GM12878 (cell line): ENCODE data around the gene DKK3. TPM values are rescaled to one million over a fixed set of nuclear protein-coding genes. Genes with fewer than 3 reads are reported as not detected.

ENCODE experiments used
- ATAC-seq: fragments of 200-7000 bp; cut with Tn5 transposase; 3 replicates; pipeline ENCODE4 v1.9.1; 2020; ENCODE audit warnings: mild to moderate bottlenecking, moderate library complexity
- BruUV-seq: library from RNA; stranded (reverse); fragments of 400-500 nt; replicated peaks from 2 replicates; lab custom pipeline; 2021; lab: Mats Ljungman, UMichigan
- CTCF ChIA-PET: fragments of 300-600 bp; sonication (Branson Sonifier 250); formaldehyde crosslinking; extraction: SDS; loops from one replicate; lab custom pipeline; 2021; ENCODE audit warnings: inconsistent platforms; lab: Yijun Ruan, JAX
- POLR2A ChIA-PET: fragments of 350-600 bp; formaldehyde crosslinking; extraction: SDS; loops from one replicate; lab custom pipeline; 2021; ENCODE audit warnings: inconsistent platforms; lab: Charles Lee
- RAD21 ChIA-PET: fragments of 300-600 bp; sonication (Branson Sonifier 250); formaldehyde crosslinking; loops from one replicate; lab custom pipeline; 2023; ENCODE audit warnings: antibody characterized with exemption; ENCODE audit not compliant: unreplicated experiment; lab: Charles Lee
- SMC1A ChIA-PET: fragments of 300-600 bp; sonication (Branson Sonifier 250); formaldehyde crosslinking; loops from one replicate; lab custom pipeline; 2023; ENCODE audit not compliant: unreplicated experiment, uncharacterized antibody; lab: Charles Lee
- DNase-seq: peaks from one replicate; pipeline ENCODE4 v3.0.0-alpha.2; 2011; ENCODE audit warnings: low read depth, low spot score
- FAIRE-seq: peaks from 3 replicates; lab custom pipeline; 2011; peaks lifted over from hg19 to GRCh38; lab: Jason Lieb, UNC
- H2AFZ ChIP-seq: 2 replicates; pipeline ENCODE4 v1.6.0; 2011; ENCODE audit warnings: low read depth, low read length, control low read depth; ENCODE audit not compliant: control insufficient read depth
- H3K27ac ChIP-seq: 2 replicates; pipeline ENCODE4 v1.5.1; 2011; ENCODE audit warnings: control low read depth; ENCODE audit not compliant: control insufficient read depth, insufficient read depth
- H3K27me3 ChIP-seq, 2 experiments: replicated peaks in 1 of 2; 2 replicates each; pipeline versions ENCODE4 v1.6.0 to v1.6.1; 2011; ENCODE audit warnings: low read length in 1 of 2; ENCODE audit not compliant: control insufficient read depth in 2 of 2, insufficient read depth in 2 of 2
- H3K36me3 ChIP-seq, 2 experiments: 2 replicates each; pipeline ENCODE4 v1.5.1; 2011; ENCODE audit warnings: low read length in 1 of 2; ENCODE audit not compliant: control insufficient read depth in 2 of 2, insufficient read depth in 2 of 2
- H3K4me1 ChIP-seq: 2 replicates; pipeline ENCODE4 v1.6.1; 2011; ENCODE audit warnings: mild to moderate bottlenecking, low read length, moderate library complexity, mixed read lengths; ENCODE audit not compliant: control insufficient read depth, insufficient read depth
- H3K4me2 ChIP-seq: 2 replicates; pipeline ENCODE4 v1.6.0; 2011; ENCODE audit warnings: control low read depth; ENCODE audit not compliant: control insufficient read depth, insufficient read depth
- H3K4me3 ChIP-seq: fragments of 200-600 bp; sonication (generic); 2 replicates; pipeline ENCODE4 v1.5.1; 2016
- H3K79me2 ChIP-seq: 2 replicates; pipeline ENCODE4 v1.6.0; 2011; ENCODE audit warnings: low read length; ENCODE audit not compliant: control insufficient read depth, insufficient read depth
- H3K9ac ChIP-seq: 2 replicates; pipeline ENCODE4 v1.8.0; 2011; ENCODE audit warnings: low read length, control low read depth, mixed read lengths; ENCODE audit not compliant: control insufficient read depth, insufficient read depth
- H3K9me3 ChIP-seq: replicated peaks from 3 replicates; pipeline ENCODE4 v1.5.1; 2011; ENCODE audit warnings: mild to moderate bottlenecking, low read length; ENCODE audit not compliant: control insufficient read depth, insufficient read depth
- H4K20me1 ChIP-seq: 2 replicates; pipeline ENCODE4 v1.6.0; 2011; ENCODE audit not compliant: control insufficient read depth, insufficient read depth
- BCL11A ChIP-seq: IDR thresholded peaks from 2 replicates; pipeline ENCODE4 v1.6.1; 2011; ENCODE audit warnings: low read depth, low read length
- BCL3 ChIP-seq: IDR thresholded peaks from 2 replicates; pipeline ENCODE4 v1.6.1; 2011; ENCODE audit warnings: borderline replicate concordance, low read depth, mild to moderate bottlenecking, moderate library complexity, low read length; ENCODE audit not compliant: insufficient read depth, poor library complexity, severe bottlenecking
- BCLAF1 ChIP-seq: fragments of 450-650 bp; IDR thresholded peaks from 2 replicates; pipeline ENCODE4 v1.6.1; 2017; ENCODE audit warnings: antibody characterized with exemption, mild to moderate bottlenecking, moderate library complexity
- CHD2 ChIP-seq: IDR thresholded peaks from 2 replicates; pipeline ENCODE4 v1.6.1; 2011; ENCODE audit warnings: low read depth, low read length, improper control_type of control experiment, borderline replicate concordance
- CREB1 ChIP-seq: IDR thresholded peaks from 2 replicates; pipeline ENCODE4 v1.6.1; 2012; ENCODE audit warnings: low read depth, mild to moderate bottlenecking, inconsistent platforms
- DPF2 ChIP-seq: fragments of 450-650 bp; IDR thresholded peaks from 2 replicates; pipeline ENCODE4 v1.6.1; 2017; ENCODE audit warnings: mild to moderate bottlenecking
- E4F1 ChIP-seq: fragments of 450-650 bp; IDR thresholded peaks from 2 replicates; pipeline ENCODE4 v1.6.1; 2018; ENCODE audit warnings: borderline replicate concordance, mild to moderate bottlenecking; ENCODE audit not compliant: partially characterized antibody
- GATAD2B ChIP-seq: fragments of 450-650 bp; conservative IDR thresholded peaks from 2 replicates; pipeline ENCODE4 v1.6.1; 2017; ENCODE audit warnings: low read depth, mild to moderate bottlenecking, moderate library complexity
- LARP7 ChIP-seq: fragments of 450-650 bp; IDR thresholded peaks from 2 replicates; pipeline ENCODE4 v1.6.1; 2017; ENCODE audit warnings: mild to moderate bottlenecking
- POLR2AphosphoS2 ChIP-seq: IDR thresholded peaks from 2 replicates; pipeline ENCODE4 v1.6.1; 2011; ENCODE audit warnings: low read depth, mild to moderate bottlenecking, low read length, improper control_type of control experiment, moderate library complexity
- SIN3A ChIP-seq: IDR thresholded peaks from 2 replicates; pipeline ENCODE4 v1.6.1; 2012; ENCODE audit warnings: low read depth, low read length, improper control_type of control experiment
- SREBF2 ChIP-seq: IDR thresholded peaks from 2 replicates; pipeline ENCODE4 v1.6.1; 2012; ENCODE audit warnings: mild to moderate bottlenecking, low read length
- TCF12 ChIP-seq: IDR thresholded peaks from 2 replicates; pipeline ENCODE4 v1.6.1; 2011; ENCODE audit warnings: low read depth, mild to moderate bottlenecking, low read length
- TCF3 ChIP-seq: IDR thresholded peaks from 2 replicates; pipeline ENCODE4 v1.6.1; 2012; ENCODE audit warnings: low read depth, mild to moderate bottlenecking, low read length, borderline replicate concordance; ENCODE audit not compliant: insufficient read depth
- ZBTB33 ChIP-seq: fragments of 450-650 bp; IDR thresholded peaks from 2 replicates; pipeline ENCODE4 v1.6.1; 2017; ENCODE audit warnings: mild to moderate bottlenecking
- ZNF274 ChIP-seq: IDR thresholded peaks from one replicate; pipeline ENCODE4 v1.8.0; 2011; ENCODE audit not compliant: insufficient read length, insufficient read depth
- WGBS: methylation state at CpG from one replicate; pipeline ENCODE4 v1.1.6; 2016; ENCODE audit warnings: low lambda C conversion rate; ENCODE audit not compliant: insufficient replicate concordance, insufficient coverage; ENCODE audit errors: missing lambda C conversion rate; 5-methylcytosine and 5-hydroxymethylcytosine counted together
- in situ Hi-C: fragments of 300-500 bp; cut with MboI; formaldehyde crosslinking; loops from 9 replicates; pipeline ENCODE4 v1.14.3; 2018; ENCODE audit warnings: mixed read lengths
- intact Hi-C: fragments of 100-400 bp; cut with micrococcal nuclease; formaldehyde crosslinking; loops from one replicate; pipeline ENCODE4 v1.14.2; 2022; ENCODE audit not compliant: unreplicated experiment
- polyA plus RNA-seq, 11 experiments: library from polyadenylated mRNA; depleted of rRNA in 4 of 11; unstranded in 6 of 11; stranded (reverse) in 5 of 11; fragments of >200 nt; fragmentation: Nextera tagmentation in 4 of 11; fragmentation: Illumina TruSeq in 1 of 11; extraction: Ambion mirVana in 4 of 11; extraction: Trizol in 1 of 11; gene quantifications; 1 replicate in 1 of 11; 2 replicates in 10 of 11; pipeline versions ENCODE4 v1.2.1 to v1.2.3, GENCODE V29; 2011 to 2016; ENCODE audit warnings: inconsistent platforms in 2 of 11, missing spikeins in 2 of 11, low read depth in 1 of 11
- total RNA-seq, 4 experiments: library from RNA; depleted of rRNA in 3 of 4; stranded (reverse); fragments of >200 nt in 3 of 4; fragmentation: Illumina TruSeq in 1 of 4; extraction: Trizol in 1 of 4; gene quantifications; 2 replicates each; pipeline versions ENCODE4 v1.2.1 to v1.2.3, GENCODE V29; 2013 to 2021

Gene DKK3
- total and polyA plus RNA-seq, 10 of the 15 experiments (the other 5 are each of a cell fraction or from before 2014, with no cell fraction given), result 0.07 to 0.16 (median 0.15) TPM; not detected in 7

- DNase-seq (no peak), FAIRE-seq (no peak), ATAC-seq (no peak)
- H3K4me3 ChIP-seq, result no peak overlapping the region
- H3K27ac ChIP-seq, result no peak overlapping the region
- BruUV-seq, result no TSS peak
- no peak overlapping the region for H3K9ac ChIP-seq
- no peak overlapping the region for H3K4me2 ChIP-seq
- H3K79me2 ChIP-seq, result no peaks in the 10 kb centered on the region
- H3K27me3 ChIP-seq, result peaks cover 0 to 1% of the 10 kb centered on the region in 2 experiments; a peak in 1 of 4 replicates
- no peaks in the 10 kb centered on the region for H4K20me1 ChIP-seq
- no peaks in the 10 kb centered on the region for H3K9me3 ChIP-seq
- SMC1A ChIA-PET, result no interaction called here
- H3K36me3 ChIP-seq, result no peaks in the 10 kb centered on the region
- POLR2A ChIA-PET, result no interaction called here
- H3K4me1 ChIP-seq, result no peaks in the 10 kb centered on the region
- intact Hi-C loops (no loop called here), in situ Hi-C loops (no loop called here)
- RAD21 ChIA-PET, result no interaction called here
- CTCF ChIA-PET, result interaction anchor here (0.6 to 1.5 kb wide), 2 partner anchors 46 to 90 kb away, joined by 3 read pairs; no protein-coding TSS in a partner anchor
- WGBS, result 47% methylated on average over 13 of the region's 13 CpGs
- H2AFZ ChIP-seq, result no peak overlapping the region
- TF ChIP-seq ZBTB33 (no peak), CREB1 (no peak), SREBF2 (no peak), BCLAF1 (no peak), POLR2AphosphoS2 (no peak), BCL11A (no peak), E4F1 (no peak), TCF3 (no peak), LARP7 (no peak), GATAD2B (no peak), DPF2 (no peak), CHD2 (no peak), ZNF274 (no peak), SIN3A (no peak), TCF12 (no peak), BCL3 (no peak)
Observed at GRCh38 chr11:11978792-11979487, 29.5 kb downstream of the DKK3 start.
